ENCODE data around the gene FAR2.
A peak's percentile ranks its signal among the peaks of the same experiment; 100 is the strongest.

Gene FAR2

GRCh38 chr12:29317556-29318363 is 168.7 kb downstream of the FAR2 start:
- Histone ChIP-seq H3K9me3 (ENCODE audit: severe bottlenecking) (no peaks in the 10 kb centered on the region), H3K36me3 (no peaks in the 10 kb centered on the region), H3K27me3 (ENCODE audit: insufficient read depth, low read depth, severe bottlenecking) (no peaks in the 10 kb centered on the region), H3K27ac (no peak overlapping the region), H3K4me3 (ENCODE audit: low read depth, low read length) (no peak overlapping the region)
- peak; percentile 51 for DNase-seq
- TF ChIP-seq CTCF (IDR thresholded peaks at IDR 0.05; ENCODE audit: low read depth, low read length): peak; percentile 95

DNA sequence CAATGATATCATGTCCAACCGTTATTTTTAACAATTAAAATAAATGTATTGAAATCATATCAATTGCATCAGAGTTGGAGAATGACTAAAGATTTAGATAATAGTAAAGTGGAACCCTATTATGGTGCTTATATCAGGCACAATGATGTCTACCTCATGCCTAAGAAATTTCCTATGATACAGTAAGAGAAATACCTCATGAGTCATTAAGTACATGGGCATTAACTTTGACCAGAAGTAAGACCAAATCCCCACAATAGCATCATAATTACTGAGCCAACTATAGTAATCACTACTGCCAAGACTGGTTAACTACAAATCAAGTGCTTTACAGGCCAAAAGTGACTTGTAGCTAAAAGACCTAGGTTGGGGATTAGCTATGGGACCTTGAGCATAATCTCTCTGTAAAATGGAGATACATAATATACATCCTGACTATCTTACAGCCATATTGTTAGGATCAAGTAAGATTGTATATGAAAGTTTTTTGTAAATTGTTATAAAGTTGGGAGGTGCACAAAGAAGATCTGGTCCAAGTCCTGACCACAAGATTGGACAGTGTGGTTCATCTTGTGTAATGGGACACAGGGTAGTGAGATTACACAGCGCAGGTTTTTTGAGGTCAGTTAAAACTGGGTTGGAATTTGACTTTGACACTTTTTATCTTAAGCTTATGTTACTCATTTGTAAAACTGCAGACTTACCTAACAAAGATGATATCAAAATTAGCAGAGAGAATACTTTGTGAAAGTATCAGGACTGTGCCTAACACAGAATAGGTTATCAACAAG is 171.4 kb downstream of the FAR2 start:
- Histone ChIP-seq H3K36me3 (no peaks in the 10 kb centered on the region), H3K9me3 (ENCODE audit: severe bottlenecking) (no peaks in the 10 kb centered on the region), H3K27ac (no peak overlapping the region), H3K4me3 (ENCODE audit: low read depth, low read length) (no peak overlapping the region), H3K27me3 (ENCODE audit: insufficient read depth, low read depth, severe bottlenecking) (no peaks in the 10 kb centered on the region)
- TF ChIP-seq CTCF (IDR thresholded peaks at IDR 0.05; ENCODE audit: low read depth, low read length): no peak
- no peak for DNase-seq

- Histone ChIP-seq H3K27me3 (ENCODE audit: insufficient read depth, low read depth, severe bottlenecking) (no peaks in the 10 kb centered on the region), H3K36me3 (no peaks in the 10 kb centered on the region), H3K4me3 (ENCODE audit: low read depth, low read length) (no peak overlapping the region), H3K27ac (no peak overlapping the region), H3K9me3 (ENCODE audit: severe bottlenecking) (no peaks in the 10 kb centered on the region)
- no peak for TF ChIP-seq CTCF (IDR thresholded peaks at IDR 0.05; ENCODE audit: low read depth, low read length)
- DNase-seq: no peak
Observed at GRCh38 chr12:29322157-29322556, 173.1 kb downstream of the FAR2 start.

GRCh38 chr12:29329411-29329810 is 180.3 kb downstream of the FAR2 start:
- no peak for TF ChIP-seq CTCF (IDR thresholded peaks at IDR 0.05; ENCODE audit: low read depth, low read length)
- Histone ChIP-seq H3K9me3 (ENCODE audit: severe bottlenecking) (no peaks in the 10 kb centered on the region), H3K27ac (no peak overlapping the region), H3K36me3 (no peaks in the 10 kb centered on the region), H3K4me3 (ENCODE audit: low read depth, low read length) (no peak overlapping the region), H3K27me3 (ENCODE audit: insufficient read depth, low read depth, severe bottlenecking) (no peaks in the 10 kb centered on the region)
- DNase-seq: no peak

DNA sequence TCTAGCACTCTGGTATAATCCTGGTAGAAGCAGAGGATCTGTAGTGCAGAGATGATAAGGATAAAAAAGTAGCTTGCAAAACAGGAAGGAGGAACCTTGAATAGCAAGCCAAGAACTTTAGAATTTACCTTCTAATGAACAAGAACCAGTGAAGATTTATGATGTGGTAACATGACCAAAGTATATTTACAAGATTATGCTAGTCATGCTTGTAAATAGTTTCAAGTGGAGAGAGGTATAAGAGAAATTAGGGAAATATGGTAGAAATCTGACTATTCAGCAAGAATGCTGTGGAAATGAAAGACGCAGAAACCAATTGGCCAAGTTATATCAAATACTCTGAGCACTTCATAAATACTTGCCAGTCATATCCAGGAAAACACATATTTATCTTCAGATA is 184.1 kb downstream of the FAR2 start:
- no peak overlapping the region for H3K27ac ChIP-seq
- no peaks in the 10 kb centered on the region for H3K27me3 ChIP-seq (ENCODE audit: insufficient read depth, low read depth, severe bottlenecking)
- DNase-seq: no peak
- no peak for TF ChIP-seq CTCF (IDR thresholded peaks at IDR 0.05; ENCODE audit: low read depth, low read length)
- H3K9me3 ChIP-seq (ENCODE audit: severe bottlenecking): no peaks in the 10 kb centered on the region
- H3K36me3 ChIP-seq: no peaks in the 10 kb centered on the region
- H3K4me3 ChIP-seq (ENCODE audit: low read depth, low read length): no peak overlapping the region
